ENCODE results near the gene FRMPD4. TPM values are rescaled to one million over a fixed set of nuclear protein-coding genes. Genes with fewer than 3 reads are reported as not detected.

Gene FRMPD4
- polyA plus RNA-seq, 2 of the 4 experiments (the other 2 are of a cell fraction) = 0.08 to 0.28 TPM

GRCh38 chrX:12141511-12141910 is 3.2 kb downstream of the FRMPD4 start:
- no peak overlapping the region for H3K4me2 ChIP-seq
- H3K27ac ChIP-seq = no peak overlapping the region
- ChIA-PET POLR2A (no interaction called here), CTCF (no interaction called here)
- WGBS (ENCODE audit: missing lambda C conversion rate) = 49% methylated on average over 3 of the region's 3 CpGs
- no peak for ATAC-seq
- H3K4me3 ChIP-seq = no peak overlapping the region
- TF ChIP-seq NFE2L2 (conservative IDR thresholded peaks at IDR 0.05; ENCODE audit: low read length) (no peak), CEBPB (IDR thresholded peaks at IDR 0.05) (no peak), TP53 (CRISPR knock-in tag; IDR thresholded peaks at IDR 0.05) (no peak), CBX2 (IDR thresholded peaks at IDR 0.05; ENCODE audit: borderline replicate concordance, low read depth) (no peak), JUN (IDR thresholded peaks at IDR 0.05) (no peak), HES2 (IDR thresholded peaks at IDR 0.05) (no peak), HDAC2 (IDR thresholded peaks at IDR 0.05) (no peak), FOXS1 (CRISPR knock-in tag; IDR thresholded peaks at IDR 0.05) (no peak), HEYL (CRISPR knock-in tag; IDR thresholded peaks at IDR 0.05) (no peak), ESRRA (IDR thresholded peaks at IDR 0.05; ENCODE audit: borderline replicate concordance, low read length) (no peak), NPAS2 (CRISPR knock-in tag; IDR thresholded peaks at IDR 0.05; ENCODE audit: borderline replicate concordance) (no peak), EHF (CRISPR knock-in tag; IDR thresholded peaks at IDR 0.05) (no peak), POLR2AphosphoS2 (conservative IDR thresholded peaks at IDR 0.05; ENCODE audit: low read length) (no peak), RNF2 (IDR thresholded peaks at IDR 0.05; ENCODE audit: borderline replicate concordance, low read depth) (no peak), ATOH8 (CRISPR knock-in tag; IDR thresholded peaks at IDR 0.05; ENCODE audit: low read depth) (no peak)
- TF ChIP-seq, protein P1, sequence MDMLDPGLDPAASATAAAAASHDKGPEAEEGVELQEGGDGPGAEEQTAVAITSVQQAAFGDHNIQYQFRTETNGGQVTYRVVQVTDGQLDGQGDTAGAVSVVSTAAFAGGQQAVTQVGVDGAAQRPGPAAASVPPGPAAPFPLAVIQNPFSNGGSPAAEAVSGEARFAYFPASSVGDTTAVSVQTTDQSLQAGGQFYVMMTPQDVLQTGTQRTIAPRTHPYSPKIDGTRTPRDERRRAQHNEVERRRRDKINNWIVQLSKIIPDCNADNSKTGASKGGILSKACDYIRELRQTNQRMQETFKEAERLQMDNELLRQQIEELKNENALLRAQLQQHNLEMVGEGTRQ (IDR thresholded peaks at IDR 0.05) = no peak
- TF ChIP-seq, protein P2, sequence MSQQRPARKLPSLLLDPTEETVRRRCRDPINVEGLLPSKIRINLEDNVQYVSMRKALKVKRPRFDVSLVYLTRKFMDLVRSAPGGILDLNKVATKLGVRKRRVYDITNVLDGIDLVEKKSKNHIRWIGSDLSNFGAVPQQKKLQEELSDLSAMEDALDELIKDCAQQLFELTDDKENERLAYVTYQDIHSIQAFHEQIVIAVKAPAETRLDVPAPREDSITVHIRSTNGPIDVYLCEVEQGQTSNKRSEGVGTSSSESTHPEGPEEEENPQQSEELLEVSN (IDR thresholded peaks at IDR 0.05; ENCODE audit: borderline replicate concordance, low read depth) = no peak
- FAIRE-seq = no peak
- no peak for DNase-seq (ENCODE audit: low read depth in 1 of 2, low spot score in 1 of 2)
- no peaks in the 10 kb centered on the region for H3K9me3 ChIP-seq
- H3K4me1 ChIP-seq = peaks cover 10% of the 10 kb centered on the region; the same call in 1 of the 3 replicates

GRCh38 chrX:12142661-12143060 is 4.4 kb downstream of the FRMPD4 start:
- DNase-seq (ENCODE audit: low read depth in 1 of 2, low spot score in 1 of 2) (no peak), ATAC-seq (no peak), FAIRE-seq (peak; percentile 65)
- no peak for TF ChIP-seq HEYL (CRISPR knock-in tag; IDR thresholded peaks at IDR 0.05)
- TF ChIP-seq NR3C1 (IDR thresholded peaks at IDR 0.05) = no peak
- TF ChIP-seq, protein P3, sequence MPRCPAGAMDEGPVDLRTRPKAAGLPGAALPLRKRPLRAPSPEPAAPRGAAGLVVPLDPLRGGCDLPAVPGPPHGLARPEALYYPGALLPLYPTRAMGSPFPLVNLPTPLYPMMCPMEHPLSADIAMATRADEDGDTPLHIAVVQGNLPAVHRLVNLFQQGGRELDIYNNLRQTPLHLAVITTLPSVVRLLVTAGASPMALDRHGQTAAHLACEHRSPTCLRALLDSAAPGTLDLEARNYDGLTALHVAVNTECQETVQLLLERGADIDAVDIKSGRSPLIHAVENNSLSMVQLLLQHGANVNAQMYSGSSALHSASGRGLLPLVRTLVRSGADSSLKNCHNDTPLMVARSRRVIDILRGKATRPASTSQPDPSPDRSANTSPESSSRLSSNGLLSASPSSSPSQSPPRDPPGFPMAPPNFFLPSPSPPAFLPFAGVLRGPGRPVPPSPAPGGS (IDR thresholded peaks at IDR 0.05) = no peak
- no peak for TF ChIP-seq NFE2L2 (conservative IDR thresholded peaks at IDR 0.05; ENCODE audit: low read length)
- no peak for TF ChIP-seq RARB (CRISPR knock-in tag; IDR thresholded peaks at IDR 0.05)
- no peak for TF ChIP-seq BHLHE40 (IDR thresholded peaks at IDR 0.05; ENCODE audit: low read depth, low read length)
- ChIA-PET CTCF (no interaction called here), POLR2A (no interaction called here)
- H3K4me3 ChIP-seq = no peak overlapping the region
- no peak overlapping the region for H3K27ac ChIP-seq
- no peaks in the 10 kb centered on the region for H3K9me3 ChIP-seq
- 70% methylated on average over 4 of the region's 4 CpGs for WGBS (ENCODE audit: missing lambda C conversion rate)
- peaks cover 10% of the 10 kb centered on the region; the same call in 1 of the 3 replicates for H3K4me1 ChIP-seq
- no peak overlapping the region for H3K4me2 ChIP-seq

DNA sequence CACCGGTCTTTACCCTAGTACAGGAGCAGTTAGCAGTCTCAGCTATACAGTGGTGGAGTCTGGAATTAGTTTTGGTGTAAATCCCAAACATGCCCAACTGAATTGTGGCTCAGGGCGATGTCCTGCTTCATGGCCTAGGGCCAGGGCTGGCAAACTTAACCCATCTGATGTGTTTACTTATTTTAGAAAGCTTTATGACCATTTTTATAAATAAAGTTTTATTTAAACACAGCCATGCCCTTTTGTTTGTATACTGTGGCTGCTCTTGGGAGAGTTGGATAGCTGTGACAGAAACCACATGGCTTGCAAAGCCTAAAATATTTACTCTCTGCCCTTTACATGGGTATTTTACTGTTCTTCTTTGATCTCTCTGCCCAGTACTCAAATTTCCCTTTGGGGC is 7.1 kb downstream of the FRMPD4 start:
- Histone ChIP-seq H3K4me3 (no peak overlapping the region), H3K9me3 (no peaks in the 10 kb centered on the region), H3K27ac (no peak overlapping the region), H3K4me1 (peaks cover 13% of the 10 kb centered on the region), H3K4me2 (no peak overlapping the region)
- no peak for FAIRE-seq
- WGBS (ENCODE audit: missing lambda C conversion rate) = 59% methylated on average over 2 of the region's 2 CpGs
- POLR2A ChIA-PET = no interaction called here
- CTCF ChIA-PET = no interaction called here
- ATAC-seq = no peak
- no peak for DNase-seq (ENCODE audit: low read depth in 1 of 2, low spot score in 1 of 2)
- TF ChIP-seq REST (IDR thresholded peaks at IDR 0.05) (no peak), HOXB13 (CRISPR knock-in tag; IDR thresholded peaks at IDR 0.05; ENCODE audit: low read depth) (no peak), EP300 (IDR thresholded peaks at IDR 0.05) (no peak), ATOH8 (CRISPR knock-in tag; IDR thresholded peaks at IDR 0.05; ENCODE audit: low read depth) (no peak), FOXS1 (CRISPR knock-in tag; IDR thresholded peaks at IDR 0.05) (no peak), TFCP2L1 (CRISPR knock-in tag; IDR thresholded peaks at IDR 0.05) (no peak), CHD2 (IDR thresholded peaks at IDR 0.05; ENCODE audit: low read length, partially characterized antibody) (no peak), RNF2 (IDR thresholded peaks at IDR 0.05; ENCODE audit: borderline replicate concordance, low read depth) (no peak)
- TF ChIP-seq, protein P2 (IDR thresholded peaks at IDR 0.05; ENCODE audit: borderline replicate concordance, low read depth) = no peak

Data from A549 (cell line).